Stimulated activated CD8-positive, alpha-beta memory T cell treated with anti-CD3 and anti-CD28 coated beads, Interleukin-12 subunit alpha, Interleukin-12 subunit beta, amount 100 ng/mL, for 4 hours (primary cell): ENCODE results near the gene ALPK1.
A peak's percentile ranks its signal among the peaks of the same experiment; 100 is the strongest.
"Not testable (repeated sequence)": the region's sequence is repeated elsewhere in the genome, so short reads cannot be mapped to it uniquely, and the experiment has no call there.

Experiments
- DNase-seq: peaks from one replicate; pipeline ENCODE4 v3.0.0-alpha.2; 2020; ENCODE audit warnings: low read depth

Gene ALPK1

DNA sequence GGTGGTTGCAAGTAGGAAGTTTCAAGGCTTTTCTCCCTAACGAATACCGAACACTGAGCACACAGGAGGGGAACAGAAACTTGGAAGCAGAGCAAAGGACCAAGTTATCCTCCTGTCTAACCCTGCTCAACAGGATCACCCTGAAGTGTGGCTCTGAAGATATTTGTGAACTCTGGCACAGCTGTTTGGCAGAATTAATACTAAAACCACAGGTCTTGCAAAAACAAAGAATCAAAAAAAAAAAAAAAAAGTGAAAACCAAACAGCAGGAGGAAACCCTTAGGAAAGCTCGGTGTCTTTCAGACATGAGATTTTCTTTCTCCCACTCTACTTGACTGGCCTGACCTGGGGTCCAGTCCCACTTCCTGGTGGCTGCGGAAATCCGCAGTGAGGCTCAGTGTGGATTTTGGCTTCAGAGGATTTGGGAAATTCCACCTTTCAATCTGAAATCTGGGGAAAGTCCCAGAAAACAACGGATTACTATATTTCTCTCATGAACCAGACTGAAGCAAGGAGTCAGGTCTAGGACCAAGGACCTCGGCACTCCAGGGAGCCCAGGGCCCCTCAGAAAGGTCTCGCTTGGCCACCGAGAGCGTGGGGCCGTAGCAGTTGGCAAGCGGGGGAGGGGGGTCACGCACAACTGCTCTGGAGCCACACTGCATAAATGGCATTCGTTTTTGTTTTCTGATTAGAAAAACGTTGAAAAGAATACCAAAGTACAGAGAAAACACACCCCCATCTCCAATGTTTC lies 12.3 kb upstream of the ALPK1 start:
- no peak for DNase-seq

DNA sequence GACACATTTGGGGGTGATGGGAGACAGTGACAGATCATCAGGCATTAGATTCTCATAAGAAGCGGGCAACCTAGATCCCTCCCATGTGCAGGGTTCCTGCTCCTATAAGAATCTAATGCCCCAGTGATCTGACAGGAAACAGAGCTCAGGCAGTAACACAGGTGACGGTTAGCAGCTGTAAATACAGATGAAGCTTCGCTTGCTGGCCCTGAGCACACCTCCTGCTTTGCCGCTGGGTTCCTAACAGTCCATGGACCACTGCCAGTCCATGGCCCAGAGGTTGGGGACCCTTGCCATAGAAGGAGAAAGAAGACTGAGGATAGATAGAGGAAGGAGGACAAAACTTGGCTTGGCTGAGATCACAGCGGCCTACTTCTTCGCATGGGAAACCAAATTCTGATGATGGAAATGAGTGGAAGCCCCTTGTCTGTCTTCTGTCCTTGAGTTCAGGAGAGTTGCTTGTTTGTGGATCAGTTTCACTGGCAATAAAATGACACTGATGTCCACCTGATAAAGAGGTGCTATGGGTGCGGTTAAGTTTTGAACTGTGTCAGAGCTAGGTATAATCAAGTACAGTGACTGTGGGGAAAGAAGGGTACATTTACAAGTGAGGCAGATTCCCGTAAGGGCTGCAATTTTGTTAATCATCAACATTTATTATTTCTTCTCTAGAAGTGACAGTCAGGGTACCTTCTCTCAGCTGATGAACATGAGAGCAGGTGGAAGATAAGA lies 9.7 kb upstream of the ALPK1 start:
- DNase-seq = no peak

DNA sequence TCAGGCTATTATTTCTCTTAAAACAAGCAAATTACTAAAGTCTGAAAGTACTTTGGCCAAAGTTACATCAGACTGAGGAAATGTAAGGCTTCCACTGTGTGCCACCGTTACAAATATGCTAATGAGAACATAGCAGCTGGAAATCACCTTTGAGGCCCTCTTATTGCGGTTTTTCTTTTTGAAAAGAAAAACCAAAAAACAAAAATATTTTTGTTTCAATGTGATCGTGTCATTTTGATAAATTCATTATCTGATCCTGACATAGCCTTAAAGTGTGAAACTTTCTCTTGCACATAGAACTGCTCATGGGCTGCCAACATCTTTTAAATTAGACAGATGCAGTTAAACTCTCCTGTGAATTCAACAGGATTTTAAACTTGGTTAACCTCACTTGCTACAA lies 8.7 kb upstream of the ALPK1 start:
- DNase-seq = no peak

DNA sequence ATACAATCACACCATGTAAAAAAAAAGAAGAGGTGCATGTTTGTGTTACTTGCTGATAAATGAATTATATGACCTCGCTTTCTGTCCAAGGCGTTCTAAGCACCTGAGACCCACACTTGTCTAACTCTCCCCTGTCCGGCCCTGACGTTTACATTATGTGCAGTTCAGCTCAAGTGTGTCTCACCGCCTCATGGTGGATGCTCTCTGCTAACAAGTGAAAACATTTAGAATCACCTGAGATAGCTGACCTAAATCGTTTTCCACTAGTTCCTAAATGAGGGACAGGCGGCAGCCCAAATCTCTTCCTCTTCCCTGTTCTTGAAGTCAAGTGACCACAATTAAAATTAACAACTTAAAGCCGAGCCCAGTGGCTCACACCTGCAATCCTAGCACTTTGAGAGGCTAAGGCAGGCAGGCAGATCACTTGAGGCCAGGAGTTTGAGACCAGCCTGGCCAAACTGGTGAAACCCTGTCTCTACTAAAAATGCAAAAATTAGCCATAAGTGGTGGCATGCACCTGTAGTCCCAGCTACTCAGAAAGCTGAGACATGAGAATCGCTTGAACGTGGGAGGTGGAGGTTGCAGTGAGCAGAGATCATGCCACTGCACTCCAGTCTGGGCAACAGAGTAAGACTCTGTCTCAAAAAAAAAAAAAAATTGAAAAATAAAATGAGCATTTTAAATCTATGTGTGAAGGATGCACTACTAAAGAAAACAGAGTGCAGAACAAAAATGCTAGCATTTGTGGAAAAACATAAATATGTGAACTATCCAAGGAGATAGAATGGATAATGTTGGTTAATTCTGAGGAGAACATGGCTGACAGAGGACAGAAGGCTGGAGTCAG lies 7.5 kb upstream of the ALPK1 start:
- DNase-seq = no peak

DNA sequence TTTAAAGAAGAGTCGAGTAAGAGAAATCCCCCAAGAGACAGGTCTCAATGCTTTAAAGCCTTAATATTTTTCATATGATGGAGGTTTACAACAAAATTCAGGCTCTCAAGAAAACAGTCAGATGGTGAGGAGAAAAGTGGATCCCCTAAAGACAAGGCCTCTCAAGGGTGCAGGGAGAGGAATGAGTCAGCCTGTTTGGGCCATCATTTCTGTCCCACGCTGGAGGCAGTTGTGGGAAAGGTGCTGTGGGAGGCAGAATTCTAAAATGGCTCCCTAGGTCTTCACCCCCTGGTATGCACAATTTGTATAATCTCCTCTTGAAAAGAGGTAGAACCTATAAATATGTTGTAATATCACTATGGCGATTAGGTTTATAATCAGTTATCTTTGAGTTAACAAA lies 6.8 kb upstream of the ALPK1 start:
- no peak for DNase-seq

DNA sequence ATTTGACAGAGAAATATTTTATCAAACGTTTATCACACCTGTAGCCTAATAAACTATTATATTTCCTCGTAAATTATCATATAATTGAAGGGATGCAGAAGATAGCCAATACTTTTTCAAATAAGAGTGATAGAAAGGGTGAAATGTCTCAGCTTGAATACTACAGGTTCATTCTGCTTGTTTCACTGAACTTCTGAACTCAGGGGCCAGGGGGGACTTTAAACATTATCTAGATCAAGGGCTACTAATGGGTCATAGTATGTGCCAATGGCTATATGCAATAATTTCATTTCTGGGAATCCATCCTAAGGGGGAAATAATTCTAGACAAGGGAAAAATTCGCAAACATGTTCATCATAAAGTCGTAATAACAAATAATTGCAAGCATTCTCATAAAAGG lies 2.6 kb downstream of the ALPK1 start:
- no peak for DNase-seq

DNA sequence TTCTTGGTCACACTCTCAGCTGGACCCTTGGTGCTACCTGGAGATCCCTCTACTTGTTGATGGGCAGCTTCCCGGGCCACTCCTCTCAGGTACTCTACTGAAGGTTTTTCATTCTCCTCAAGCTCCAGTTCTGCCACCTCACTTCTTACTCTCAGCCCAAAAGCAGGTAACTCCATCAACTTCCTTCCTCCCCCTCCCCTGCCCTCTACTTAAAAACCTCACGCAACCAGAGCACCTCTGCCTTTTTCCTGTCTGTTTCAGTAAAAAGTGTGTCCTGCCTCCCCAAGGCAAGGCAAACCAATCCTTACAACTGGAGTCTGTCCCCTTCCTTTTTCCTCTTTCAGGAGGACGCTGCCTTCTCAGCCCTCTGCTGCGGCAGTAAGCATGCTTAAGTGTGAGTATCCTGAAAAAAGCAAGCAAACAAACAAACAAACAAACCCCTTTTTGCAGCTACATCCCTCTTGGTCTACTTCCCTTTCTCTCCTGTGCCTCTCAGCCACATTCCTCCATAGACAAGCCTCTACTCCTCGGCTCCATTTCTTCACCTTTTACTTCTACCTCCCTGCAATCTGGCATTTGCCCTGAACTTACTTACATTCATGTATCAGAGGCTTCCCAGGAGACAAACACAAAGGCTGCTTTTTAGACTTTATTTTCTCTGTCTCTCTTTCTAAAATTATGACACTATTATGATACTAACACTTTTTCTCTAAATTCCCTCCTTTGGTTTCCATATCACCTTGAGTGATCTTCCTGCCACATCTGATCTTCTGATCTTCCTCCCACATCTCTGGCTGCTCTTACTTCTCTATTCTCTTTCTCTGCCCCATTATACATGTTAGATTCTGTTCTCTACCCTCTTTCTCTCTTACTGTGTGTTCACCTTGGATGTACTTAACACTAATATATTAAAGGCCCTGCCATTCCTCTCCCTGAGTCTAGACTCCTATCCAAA lies 5.4 kb downstream of the ALPK1 start:
- no peak for DNase-seq

DNA sequence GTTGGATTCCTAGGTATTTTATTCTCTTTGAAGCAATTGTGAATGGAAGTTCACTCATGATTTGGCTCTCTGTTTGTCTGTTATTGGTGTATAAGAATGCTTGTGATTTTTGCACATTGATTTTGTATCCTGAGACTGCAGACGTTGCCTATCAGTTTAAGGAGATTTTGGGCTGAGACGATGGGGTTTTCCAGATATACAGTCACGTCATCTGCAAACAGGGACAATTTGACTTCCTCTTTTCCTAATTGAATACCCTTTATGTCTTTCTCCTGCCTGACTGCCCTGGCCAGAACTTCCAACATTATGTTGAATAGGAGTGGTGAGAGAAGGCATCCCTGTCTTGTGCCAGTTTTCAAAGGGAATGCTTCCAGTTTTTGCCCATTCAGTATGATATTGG lies 8.3 kb downstream of the ALPK1 start:
- not testable (repeated sequence) for DNase-seq

DNA sequence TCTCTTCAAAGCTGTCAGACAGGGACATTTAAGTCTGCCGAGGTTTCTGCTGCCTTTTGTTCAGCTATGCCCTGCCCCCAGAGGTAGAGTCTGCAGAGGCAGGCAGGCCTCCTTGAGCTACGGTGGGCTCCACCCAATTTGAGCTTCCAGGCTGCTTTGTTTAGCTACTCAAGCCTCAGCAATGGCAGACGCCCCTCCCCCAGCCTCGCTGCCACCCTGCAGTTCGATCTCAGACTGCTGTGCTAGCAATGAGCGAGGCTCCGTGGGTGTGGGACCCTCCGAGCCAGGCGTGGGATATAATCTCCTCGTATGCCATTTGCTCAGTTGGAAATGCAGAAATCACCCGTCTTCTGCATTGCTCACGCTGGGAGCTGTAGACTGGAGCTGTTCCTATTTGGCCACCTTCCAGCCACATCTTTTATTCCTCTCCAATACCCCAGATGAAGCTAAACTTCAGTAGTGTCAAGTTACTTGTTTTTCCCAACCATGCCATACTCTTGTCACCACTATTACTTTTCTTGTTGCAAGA lies 12.2 kb downstream of the ALPK1 start:
- not testable (repeated sequence) for DNase-seq

DNA sequence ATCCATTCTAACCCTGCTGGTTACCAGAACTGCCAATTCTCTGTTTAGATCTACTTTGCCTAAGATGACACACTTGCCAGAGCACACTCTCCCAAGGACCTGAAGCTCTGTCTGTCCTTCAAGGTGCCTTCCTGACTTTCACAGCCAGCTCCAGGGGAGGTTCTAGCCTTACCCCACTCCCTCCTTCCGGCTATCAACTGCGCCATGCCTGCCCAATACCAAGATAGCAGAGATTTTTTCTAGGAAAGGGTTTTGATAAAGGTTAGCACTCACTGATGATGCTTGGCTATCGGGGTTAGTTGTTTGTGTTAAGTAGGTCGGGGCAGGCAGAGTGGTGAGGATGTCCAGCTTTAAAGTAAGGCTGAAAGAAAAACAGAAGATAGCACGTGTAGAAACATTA lies 14.3 kb downstream of the ALPK1 start:
- no peak for DNase-seq

DNA sequence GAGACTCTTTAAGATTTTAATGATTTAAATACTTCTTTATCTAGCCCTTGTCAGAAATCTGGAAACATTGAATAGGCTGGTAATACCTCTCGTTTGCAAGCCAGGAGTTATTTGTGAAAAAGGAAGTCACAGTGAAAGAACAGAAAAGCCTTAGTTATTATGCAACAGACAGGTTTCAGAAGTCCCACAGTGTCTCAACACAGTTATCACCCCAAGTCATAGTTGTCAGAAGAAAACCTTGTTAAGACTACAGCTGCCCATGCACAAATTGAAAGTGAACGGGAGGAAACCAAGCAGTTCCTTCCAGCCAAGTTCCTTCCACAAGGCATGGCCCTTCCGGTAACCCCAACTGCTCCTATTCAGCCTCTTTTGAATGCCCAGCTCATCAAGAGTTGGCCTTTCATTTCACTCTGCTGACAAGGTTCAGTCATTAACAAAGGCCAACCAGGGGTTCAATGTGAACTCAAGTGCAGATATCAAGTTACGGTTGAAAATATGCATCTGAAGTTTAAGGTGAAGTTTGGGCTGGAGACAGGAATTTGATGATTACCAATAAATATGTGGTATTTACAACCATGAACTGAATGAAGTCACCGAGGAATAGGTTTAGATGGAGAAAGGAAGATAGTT lies 15.6 kb downstream of the ALPK1 start:
- no peak for DNase-seq

DNA sequence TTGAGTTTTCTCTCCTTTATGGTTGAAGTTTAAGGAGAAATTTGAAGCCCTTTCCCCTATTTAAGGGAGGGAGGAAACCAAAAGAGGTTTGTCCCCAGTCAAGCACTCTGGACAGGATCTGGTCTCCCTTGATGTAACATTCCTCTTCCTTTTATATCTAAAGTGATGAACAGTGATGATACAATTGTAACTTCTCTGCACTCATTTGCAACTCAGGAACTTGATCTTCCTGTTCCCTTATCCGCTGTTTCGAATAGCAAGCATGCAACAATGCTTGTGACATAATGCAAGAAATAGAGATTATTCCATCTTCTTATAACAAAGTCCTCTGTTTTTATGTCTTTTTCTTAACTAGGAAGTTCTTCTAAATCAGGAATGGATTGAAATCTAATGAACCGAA lies 18.3 kb downstream of the ALPK1 start:
- DNase-seq = no peak

DNA sequence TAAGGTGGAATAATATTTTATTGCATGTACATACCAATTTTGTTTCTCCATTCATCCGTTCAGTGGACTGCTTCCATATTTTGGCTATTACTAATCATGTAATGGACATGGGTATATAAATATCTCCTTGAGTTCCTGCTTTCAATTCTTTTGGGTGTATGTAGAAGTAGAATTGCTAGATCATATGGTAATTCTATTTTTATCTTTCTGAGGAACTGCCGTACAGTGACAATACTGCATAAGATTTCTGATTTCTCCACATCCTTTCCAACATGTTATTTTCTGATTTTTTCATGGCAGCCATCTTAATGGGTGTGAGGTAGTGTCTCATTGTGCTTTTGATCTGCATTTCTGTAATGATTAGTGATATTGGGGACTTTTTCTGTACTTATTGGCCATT lies 19.2 kb downstream of the ALPK1 start:
- DNase-seq = no peak

DNA sequence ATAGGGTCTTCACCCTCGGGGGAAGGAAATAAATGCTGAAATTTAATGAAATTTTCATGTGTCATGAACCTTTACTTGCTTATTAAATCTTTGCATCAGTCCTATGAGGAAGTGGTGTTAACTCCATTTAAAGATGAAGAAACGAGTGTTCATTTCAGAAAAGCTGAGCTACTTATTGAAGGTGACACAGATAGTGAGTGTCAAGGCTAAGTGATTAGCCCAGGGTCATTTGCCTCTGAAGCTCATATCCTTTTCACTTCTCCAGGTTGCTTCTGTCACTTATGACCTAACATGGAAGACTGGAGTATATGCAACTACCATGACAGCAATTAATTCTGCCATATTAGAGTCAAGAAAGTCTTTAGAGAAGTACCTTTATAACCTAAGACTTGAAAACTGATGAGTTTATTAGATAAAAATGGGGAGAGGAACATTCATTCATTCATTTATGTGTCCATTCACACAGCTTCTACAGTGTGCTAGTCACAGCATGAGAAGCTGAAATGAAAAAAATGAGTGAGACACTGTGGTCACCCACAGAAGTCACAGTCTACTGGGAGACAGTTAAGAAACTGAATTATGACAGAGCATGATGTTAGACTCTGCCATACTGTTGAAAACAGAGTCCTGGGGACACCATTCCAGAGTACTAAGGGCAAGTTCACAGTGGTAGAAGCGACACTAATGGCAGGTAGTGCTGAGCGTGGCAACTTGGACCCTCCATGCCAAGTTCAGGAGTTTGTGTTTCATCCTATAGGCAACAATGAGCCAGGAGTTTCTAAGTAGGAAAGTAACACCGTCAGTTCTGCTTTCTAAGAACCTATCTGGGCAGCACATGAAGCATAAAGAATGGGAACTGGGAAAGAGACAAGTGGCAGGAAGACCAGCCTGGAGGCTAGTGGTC lies 21.3 kb downstream of the ALPK1 start:
- DNase-seq = no peak

DNA sequence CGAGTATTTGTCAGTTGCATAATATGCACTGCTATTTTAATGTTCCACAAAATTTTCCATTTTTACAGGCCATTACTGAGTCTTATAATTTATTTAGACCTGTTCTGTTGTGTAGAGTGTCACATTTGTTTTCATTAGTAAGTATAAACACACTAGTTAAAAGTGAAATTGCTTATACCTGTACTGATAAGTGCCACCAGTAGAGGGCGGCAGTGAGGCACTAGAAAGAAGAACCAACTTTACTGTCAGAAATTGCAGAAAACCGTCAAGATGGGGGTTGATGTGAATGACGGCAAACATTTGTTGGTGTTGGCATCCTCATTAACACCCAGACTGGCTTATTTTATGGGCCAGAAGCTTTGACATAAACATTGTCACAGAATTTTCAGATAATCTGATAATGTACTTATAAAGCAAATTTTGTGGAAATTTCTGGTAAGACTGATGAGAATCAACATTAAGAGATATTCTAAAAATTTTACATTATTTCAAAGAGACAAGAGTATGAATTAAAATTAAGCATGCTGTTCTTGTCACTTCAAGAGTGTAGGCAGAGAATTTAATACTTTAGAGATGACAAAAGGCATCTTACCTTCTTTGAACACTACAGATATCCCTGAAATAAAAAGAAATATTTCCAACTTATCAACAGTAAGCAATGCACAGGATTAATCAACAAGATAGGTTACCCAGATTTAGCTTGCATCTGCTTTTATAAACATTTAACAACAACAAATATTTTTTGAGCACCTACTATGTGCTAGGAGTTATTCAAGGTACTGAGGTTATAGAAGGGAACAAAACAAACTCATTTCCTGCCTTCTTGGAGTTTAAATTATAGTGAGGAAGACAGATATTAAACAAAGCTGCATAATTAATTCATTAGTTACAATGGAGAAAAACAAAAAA lies 24.9 kb downstream of the ALPK1 start:
- DNase-seq = peak; percentile 26

DNA sequence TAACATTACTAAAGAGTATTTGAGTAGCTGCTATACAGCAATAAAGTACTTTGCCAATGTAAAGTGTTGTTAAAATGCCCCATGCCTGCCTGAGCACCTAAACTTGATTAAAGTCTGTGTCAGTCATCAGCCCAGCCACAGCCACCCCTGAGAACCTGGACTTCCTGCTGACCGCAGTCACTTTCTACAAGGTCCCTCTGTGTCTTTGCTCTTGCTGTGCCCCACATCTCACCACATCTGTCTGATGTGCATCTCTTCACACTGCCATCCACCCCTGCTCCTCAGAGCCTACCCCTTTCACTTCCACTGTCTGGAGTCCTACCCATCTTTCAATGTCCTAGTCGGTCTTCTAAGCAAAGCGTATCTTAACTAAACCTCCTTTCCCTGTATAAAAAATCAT lies 25.7 kb downstream of the ALPK1 start:
- no peak for DNase-seq

DNA sequence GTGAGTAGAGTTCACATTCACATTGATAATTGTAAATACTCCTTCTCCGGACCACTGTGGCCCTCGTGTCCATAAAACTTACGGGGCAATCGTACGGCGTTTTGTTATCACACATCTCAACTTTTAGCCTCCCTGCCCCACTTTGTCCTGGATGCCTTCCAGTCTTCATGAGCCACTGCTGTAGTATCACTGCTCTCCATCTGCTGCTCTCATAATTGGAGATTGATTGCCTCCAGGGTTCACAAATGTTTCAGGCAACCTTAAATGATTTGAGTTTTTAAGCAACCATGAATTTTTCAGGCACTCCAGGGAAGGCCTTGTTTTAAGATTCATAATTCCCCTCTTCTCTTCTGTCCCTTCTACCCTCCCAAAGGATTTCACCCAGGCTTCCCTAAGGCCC lies 28.4 kb downstream of the ALPK1 start:
- no peak for DNase-seq

DNA sequence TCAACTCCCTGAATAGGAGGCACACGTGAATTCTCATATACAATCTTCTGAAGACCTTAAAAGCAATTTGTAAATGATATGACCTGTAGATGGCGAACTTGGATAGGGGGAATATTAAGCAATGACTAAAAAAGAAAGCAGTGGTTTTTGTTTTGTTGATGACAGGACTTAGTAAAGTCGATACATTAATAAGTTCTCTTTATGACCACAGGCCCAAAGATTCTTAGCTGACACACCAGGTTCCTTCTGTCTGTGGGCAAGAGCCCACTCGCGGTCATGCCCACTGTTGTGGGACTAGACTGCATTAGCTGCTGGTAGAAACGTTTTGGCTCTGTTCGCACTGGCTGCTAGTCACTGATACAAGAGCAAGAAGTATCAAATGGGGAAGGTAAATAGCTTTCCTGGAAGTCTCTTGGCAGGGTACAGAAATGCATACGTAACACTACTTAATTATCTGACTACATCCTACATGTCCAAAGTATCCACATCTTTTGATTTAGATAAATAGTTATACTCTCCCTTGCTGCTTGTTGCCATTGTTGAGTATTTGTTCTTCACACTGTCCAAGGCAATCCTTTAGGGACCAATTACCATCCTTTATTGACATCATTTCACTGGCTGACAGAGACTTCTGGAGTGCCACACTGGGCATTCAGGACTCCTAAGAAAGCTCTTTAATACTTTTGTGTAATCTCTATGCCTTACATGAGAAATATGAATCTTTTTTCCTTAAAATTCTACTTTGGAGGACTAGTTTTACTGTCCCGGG lies 31.0 kb downstream of the ALPK1 start:
- DNase-seq = no peak
